GM12892 (cell line): ENCODE measurements around the gene TIMM8B.

Experiments
- DNase-seq: peaks from one replicate; pipeline ENCODE4 v3.0.0; 2011; ENCODE audit not compliant: insufficient read length
- FAIRE-seq: peaks from 2 replicates; lab custom pipeline; 2011; peaks lifted over from hg19 to GRCh38; lab: Jason Lieb, UNC
- POLR2A ChIP-seq: IDR thresholded peaks from 2 replicates; pipeline ENCODE4 v1.6.1; 2011; ENCODE audit warnings: low read depth, low read length, control low read depth
- POLR2AphosphoS5 ChIP-seq: IDR thresholded peaks from 2 replicates; pipeline ENCODE4 v1.6.1; 2011; ENCODE audit warnings: low read depth, low read length, control low read depth

TIMM8B gene

GRCh38 chr11:112037527-112037926 lies 49.0 kb downstream of the TIMM8B start:
- TF ChIP-seq POLR2AphosphoS5 (no peak), POLR2A (no peak)
- no peak for FAIRE-seq
- DNase-seq: no peak
